ENCODE measurements around the gene CAP2.
"Not testable (repeated sequence)": the region's sequence is repeated elsewhere in the genome, so short reads cannot be mapped to it uniquely, and the experiment has no call there.

The CAP2 gene

GRCh38 chr6:17414395-17414794 lies 21.0 kb downstream of the CAP2 start:
- H3K36me3 Mint-ChIP-seq (ENCODE audit: low read depth); H3K27me3 Mint-ChIP-seq; H3K9me3 Mint-ChIP-seq; intact Hi-C loops (cut with micrococcal nuclease); H3K4me1 Mint-ChIP-seq (ENCODE audit: low read depth); H3K4me3 Mint-ChIP-seq; H3K27ac Mint-ChIP-seq: not testable (repeated sequence)

GRCh38 chr6:17415321-17415720 lies 21.9 kb downstream of the CAP2 start:
- H3K4me1 Mint-ChIP-seq (ENCODE audit: low read depth), result no peaks in the 10 kb centered on the region
- H3K36me3 Mint-ChIP-seq (ENCODE audit: low read depth), result no peaks in the 10 kb centered on the region
- intact Hi-C loops (cut with micrococcal nuclease), result no loop called here
- no peaks in the 10 kb centered on the region for H3K9me3 Mint-ChIP-seq
- H3K27ac Mint-ChIP-seq, result no peak overlapping the region
- H3K27me3 Mint-ChIP-seq, result peaks cover 1% of the 10 kb centered on the region
- no peak overlapping the region for H3K4me3 Mint-ChIP-seq

GRCh38 chr6:17416806-17417205 lies 23.4 kb downstream of the CAP2 start:
- H3K27ac Mint-ChIP-seq, result no peak overlapping the region
- intact Hi-C loops (cut with micrococcal nuclease), result no loop called here
- H3K4me1 Mint-ChIP-seq (ENCODE audit: low read depth), result no peaks in the 10 kb centered on the region
- peaks cover 1% of the 10 kb centered on the region for H3K27me3 Mint-ChIP-seq
- no peak overlapping the region for H3K4me3 Mint-ChIP-seq
- no peaks in the 10 kb centered on the region for H3K9me3 Mint-ChIP-seq
- H3K36me3 Mint-ChIP-seq (ENCODE audit: low read depth), result no peaks in the 10 kb centered on the region

GRCh38 chr6:17417817-17418216 lies 24.4 kb downstream of the CAP2 start:
- Mint-ChIP-seq H3K27me3 (peaks cover 1% of the 10 kb centered on the region), H3K4me3 (no peak overlapping the region), H3K36me3 (ENCODE audit: low read depth) (no peaks in the 10 kb centered on the region), H3K9me3 (no peaks in the 10 kb centered on the region), H3K27ac (no peak overlapping the region), H3K4me1 (ENCODE audit: low read depth) (no peaks in the 10 kb centered on the region)
- intact Hi-C loops (cut with micrococcal nuclease), result no loop called here

GRCh38 chr6:17418281-17419188 lies 25.1 kb downstream of the CAP2 start:
- H3K36me3 Mint-ChIP-seq (ENCODE audit: low read depth), result no peaks in the 10 kb centered on the region
- no peak overlapping the region for H3K27ac Mint-ChIP-seq
- H3K27me3 Mint-ChIP-seq, result peaks cover 1% of the 10 kb centered on the region
- H3K4me1 Mint-ChIP-seq (ENCODE audit: low read depth), result no peaks in the 10 kb centered on the region
- H3K4me3 Mint-ChIP-seq, result no peak overlapping the region
- intact Hi-C loops (cut with micrococcal nuclease), result no loop called here
- H3K9me3 Mint-ChIP-seq, result no peaks in the 10 kb centered on the region

GRCh38 chr6:17419189-17419575 lies 25.8 kb downstream of the CAP2 start:
- Mint-ChIP-seq H3K27ac (no peak overlapping the region), H3K27me3 (peaks cover 1% of the 10 kb centered on the region), H3K9me3 (no peaks in the 10 kb centered on the region), H3K4me1 (ENCODE audit: low read depth) (no peaks in the 10 kb centered on the region), H3K36me3 (ENCODE audit: low read depth) (no peaks in the 10 kb centered on the region), H3K4me3 (no peak overlapping the region)
- intact Hi-C loops (cut with micrococcal nuclease), result no loop called here

- Mint-ChIP-seq H3K4me3 (no peak overlapping the region), H3K9me3 (no peaks in the 10 kb centered on the region), H3K27me3 (peaks cover 1% of the 10 kb centered on the region), H3K27ac (no peak overlapping the region), H3K36me3 (ENCODE audit: low read depth) (no peaks in the 10 kb centered on the region), H3K4me1 (ENCODE audit: low read depth) (no peaks in the 10 kb centered on the region)
- intact Hi-C loops (cut with micrococcal nuclease), result no loop called here
Observed at GRCh38 chr6:17420368-17420767, 27.0 kb downstream of the CAP2 start.

- Mint-ChIP-seq H3K4me1 (ENCODE audit: low read depth) (no peaks in the 10 kb centered on the region), H3K4me3 (no peak overlapping the region), H3K9me3 (no peaks in the 10 kb centered on the region), H3K36me3 (ENCODE audit: low read depth) (no peaks in the 10 kb centered on the region), H3K27ac (no peak overlapping the region), H3K27me3 (peaks cover 1% of the 10 kb centered on the region)
- intact Hi-C loops (cut with micrococcal nuclease), result no loop called here
Observed at GRCh38 chr6:17421406-17421805, 28.0 kb downstream of the CAP2 start.

GRCh38 chr6:17423026-17423425 lies 29.6 kb downstream of the CAP2 start:
- Mint-ChIP-seq H3K27me3 (no peaks in the 10 kb centered on the region), H3K36me3 (ENCODE audit: low read depth) (no peaks in the 10 kb centered on the region), H3K4me1 (ENCODE audit: low read depth) (no peaks in the 10 kb centered on the region), H3K4me3 (no peak overlapping the region), H3K9me3 (no peaks in the 10 kb centered on the region), H3K27ac (no peak overlapping the region)
- intact Hi-C loops (cut with micrococcal nuclease), result no loop called here

GRCh38 chr6:17427062-17427461 lies 33.7 kb downstream of the CAP2 start:
- H3K9me3 Mint-ChIP-seq, result no peaks in the 10 kb centered on the region
- no peaks in the 10 kb centered on the region for H3K4me1 Mint-ChIP-seq (ENCODE audit: low read depth)
- no peak overlapping the region for H3K4me3 Mint-ChIP-seq
- H3K27me3 Mint-ChIP-seq, result no peaks in the 10 kb centered on the region
- no peak overlapping the region for H3K27ac Mint-ChIP-seq
- no peaks in the 10 kb centered on the region for H3K36me3 Mint-ChIP-seq (ENCODE audit: low read depth)
- intact Hi-C loops (cut with micrococcal nuclease), result no loop called here

GRCh38 chr6:17427617-17428016 lies 34.2 kb downstream of the CAP2 start:
- intact Hi-C loops (cut with micrococcal nuclease), result no loop called here
- Mint-ChIP-seq H3K9me3 (no peaks in the 10 kb centered on the region), H3K27ac (no peak overlapping the region), H3K27me3 (peaks cover under 1% of the 10 kb centered on the region), H3K4me3 (no peak overlapping the region), H3K4me1 (ENCODE audit: low read depth) (no peaks in the 10 kb centered on the region), H3K36me3 (ENCODE audit: low read depth) (no peaks in the 10 kb centered on the region)

GRCh38 chr6:17428595-17429120 lies 35.3 kb downstream of the CAP2 start:
- H3K27ac Mint-ChIP-seq; H3K9me3 Mint-ChIP-seq; H3K4me3 Mint-ChIP-seq; H3K27me3 Mint-ChIP-seq; H3K4me1 Mint-ChIP-seq (ENCODE audit: low read depth); intact Hi-C loops (cut with micrococcal nuclease); H3K36me3 Mint-ChIP-seq (ENCODE audit: low read depth): not testable (repeated sequence)

- Mint-ChIP-seq H3K4me3 (no peak overlapping the region), H3K4me1 (ENCODE audit: low read depth) (no peaks in the 10 kb centered on the region), H3K9me3 (no peaks in the 10 kb centered on the region), H3K27me3 (peaks cover 1% of the 10 kb centered on the region), H3K27ac (no peak overlapping the region), H3K36me3 (ENCODE audit: low read depth) (no peaks in the 10 kb centered on the region)
- intact Hi-C loops (cut with micrococcal nuclease), result no loop called here
Observed at GRCh38 chr6:17429383-17430061, 36.1 kb downstream of the CAP2 start.

- H3K9me3 Mint-ChIP-seq, result no peaks in the 10 kb centered on the region
- peaks cover 1% of the 10 kb centered on the region for H3K27me3 Mint-ChIP-seq
- no peak overlapping the region for H3K4me3 Mint-ChIP-seq
- H3K27ac Mint-ChIP-seq, result no peak overlapping the region
- no peaks in the 10 kb centered on the region for H3K4me1 Mint-ChIP-seq (ENCODE audit: low read depth)
- intact Hi-C loops (cut with micrococcal nuclease), result no loop called here
- no peaks in the 10 kb centered on the region for H3K36me3 Mint-ChIP-seq (ENCODE audit: low read depth)
Observed at GRCh38 chr6:17431581-17431980, 38.2 kb downstream of the CAP2 start.
